PC-9 (cell line): ENCODE results near the gene MTO1.

Experiments used
- CTCF ChIP-seq: fragments of 200-600 bp; sonication (generic); conservative IDR thresholded peaks from 2 replicates; pipeline ENCODE4 v1.6.1; 2017; ENCODE audit warnings: mixed run types, antibody characterized with exemption, mild to moderate bottlenecking, moderate library complexity
- EZH2 ChIP-seq: fragments of 200-600 bp; sonication (generic); IDR thresholded peaks from 2 replicates; pipeline ENCODE4 v1.8.0; 2017; ENCODE audit warnings: antibody characterized with exemption, low read depth

- TF ChIP-seq CTCF (no peak), EZH2 (no peak)
Observed at GRCh38 chr6:73506246-73506645, 44.7 kb downstream of the MTO1 start.
